ENCODE results near the gene KLHL42.

KLHL42 gene

DNA sequence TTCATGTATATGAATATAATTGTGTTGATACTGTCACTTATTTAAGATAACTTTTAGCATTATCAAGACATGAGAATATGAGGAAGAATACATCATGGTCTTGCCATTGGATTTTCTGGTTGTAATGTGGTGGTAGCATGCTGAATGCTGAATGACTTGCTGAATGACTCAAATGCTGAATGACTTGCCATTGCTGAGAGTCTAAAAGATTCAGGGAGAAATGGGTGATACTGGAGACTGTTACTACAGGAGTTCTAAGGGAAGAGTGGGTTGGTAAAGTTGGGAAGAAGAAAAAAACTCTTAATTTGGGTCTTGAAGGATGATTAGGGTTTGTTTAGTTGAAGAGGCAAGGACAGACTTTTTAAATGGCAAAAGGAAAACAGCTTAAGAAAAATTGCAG lies 72.1 kb downstream of the KLHL42 start:
- no peak overlapping the region for H3K4me3 ChIP-seq
- H3K36me3 ChIP-seq = no peaks in the 10 kb centered on the region
- intact Hi-C loops (cut with DNase I; ENCODE audit: low total_unique reads) = no loop called here
- no peaks in the 10 kb centered on the region for H3K4me1 ChIP-seq
- TF ChIP-seq, protein P1, sequence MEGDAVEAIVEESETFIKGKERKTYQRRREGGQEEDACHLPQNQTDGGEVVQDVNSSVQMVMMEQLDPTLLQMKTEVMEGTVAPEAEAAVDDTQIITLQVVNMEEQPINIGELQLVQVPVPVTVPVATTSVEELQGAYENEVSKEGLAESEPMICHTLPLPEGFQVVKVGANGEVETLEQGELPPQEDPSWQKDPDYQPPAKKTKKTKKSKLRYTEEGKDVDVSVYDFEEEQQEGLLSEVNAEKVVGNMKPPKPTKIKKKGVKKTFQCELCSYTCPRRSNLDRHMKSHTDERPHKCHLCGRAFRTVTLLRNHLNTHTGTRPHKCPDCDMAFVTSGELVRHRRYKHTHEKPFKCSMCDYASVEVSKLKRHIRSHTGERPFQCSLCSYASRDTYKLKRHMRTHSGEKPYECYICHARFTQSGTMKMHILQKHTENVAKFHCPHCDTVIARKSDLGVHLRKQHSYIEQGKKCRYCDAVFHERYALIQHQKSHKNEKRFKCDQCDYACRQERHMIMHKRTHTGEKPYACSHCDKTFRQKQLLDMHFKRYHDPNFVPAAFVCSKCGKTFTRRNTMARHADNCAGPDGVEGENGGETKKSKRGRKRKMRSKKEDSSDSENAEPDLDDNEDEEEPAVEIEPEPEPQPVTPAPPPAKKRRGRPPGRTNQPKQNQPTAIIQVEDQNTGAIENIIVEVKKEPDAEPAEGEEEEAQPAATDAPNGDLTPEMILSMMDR (IDR thresholded peaks at IDR 0.05) = no peak
- no peaks in the 10 kb centered on the region for H3K9me3 ChIP-seq
- no peak overlapping the region for H3K27ac ChIP-seq
- no peak for DNase-seq
- H3K27me3 ChIP-seq = no peaks in the 10 kb centered on the region

All from tibial artery (tissue), 4 donors.